CD14-positive monocyte (primary cell): ENCODE measurements around the gene MVB12B. TPM values are rescaled to one million over a fixed set of nuclear protein-coding genes. Genes with fewer than 3 reads are reported as not detected.
A peak's percentile ranks its signal among the peaks of the same experiment; 100 is the strongest.

Source experiments
- DNase-seq, 3 donors: peaks; one replicate each; pipeline ENCODE4 v3.0.0-alpha.2; 2011 to 2022
- H2AFZ ChIP-seq: 2 replicates; pipeline ENCODE4 v1.6.0; 2012; ENCODE audit warnings: mild to moderate bottlenecking, low read depth, low read length, inconsistent platforms; ENCODE audit not compliant: insufficient read depth, poor library complexity, severe bottlenecking
- H3K27ac ChIP-seq, 2 donors: 1 replicate in 1 of 2; 2 replicates in 1 of 2; pipeline ENCODE4 v1.5.1; 2012 to 2013; ENCODE audit warnings: low read length in 2 of 2, control low read depth in 1 of 2, inconsistent platforms in 1 of 2, low read depth in 1 of 2, mild to moderate bottlenecking in 1 of 2
- H3K27me3 ChIP-seq, 2 donors: one replicate each; pipeline versions ENCODE4 v1.6.0 to v1.6.1; 2011 to 2013; ENCODE audit warnings: low read length in 2 of 2; ENCODE audit not compliant: control insufficient read depth in 2 of 2, insufficient read depth in 2 of 2
- H3K36me3 ChIP-seq, 2 donors: replicated peaks in 1 of 2; 1 replicate in 1 of 2; 2 replicates in 1 of 2; pipeline versions ENCODE4 v1.5.1 to v1.6.1; 2012 to 2013; ENCODE audit warnings: low read length in 2 of 2, control low read depth in 1 of 2, inconsistent platforms in 1 of 2, mild to moderate bottlenecking in 1 of 2; ENCODE audit not compliant: insufficient read depth in 2 of 2, control insufficient read depth in 1 of 2
- H3K4me1 ChIP-seq, 2 donors: 1 replicate in 1 of 2; 2 replicates in 1 of 2; pipeline versions ENCODE4 v1.5.1 to v1.6.1; 2012 to 2013; ENCODE audit warnings: low read length in 2 of 2, control low read depth in 1 of 2, inconsistent platforms in 1 of 2, mild to moderate bottlenecking in 1 of 2, moderate library complexity in 1 of 2; ENCODE audit not compliant: insufficient read depth in 2 of 2, control insufficient read depth in 1 of 2
- H3K4me2 ChIP-seq: replicated peaks from 2 replicates; pipeline ENCODE3; 2012; ENCODE audit warnings: low read length, moderate library complexity, mild to moderate bottlenecking; ENCODE audit not compliant: poor library complexity, severe bottlenecking; ENCODE audit errors: extremely low read depth
- H3K4me3 ChIP-seq, 3 experiments: fragments of 200-600 bp in 1 of 3; sonication (generic) in 1 of 3; replicated peaks in 1 of 3; 1 replicate in 2 of 3; 2 replicates in 1 of 3; pipeline ENCODE4 v1.5.1; 2011 to 2013; ENCODE audit warnings: low read length in 3 of 3, mild to moderate bottlenecking in 3 of 3, control low read depth in 2 of 3, low read depth in 2 of 3, inconsistent platforms in 1 of 3, moderate library complexity in 1 of 3
- H3K79me2 ChIP-seq: 2 replicates; pipeline ENCODE4 v1.6.0; 2012; ENCODE audit warnings: mild to moderate bottlenecking, control low read depth, inconsistent platforms, low read length, moderate library complexity; ENCODE audit not compliant: insufficient read depth
- H3K9ac ChIP-seq: 2 replicates; pipeline ENCODE4 v1.6.0; 2017; ENCODE audit warnings: low read length, mild to moderate bottlenecking; ENCODE audit not compliant: insufficient read depth, poor library complexity, severe bottlenecking
- H3K9me3 ChIP-seq, 2 donors: replicated peaks in 1 of 2; 1 replicate in 1 of 2; 2 replicates in 1 of 2; pipeline versions ENCODE4 v1.5.1 to v1.6.1; 2012 to 2013; ENCODE audit warnings: low read length in 2 of 2, control low read depth in 1 of 2; ENCODE audit not compliant: control insufficient read depth in 1 of 2, insufficient read depth in 1 of 2
- H4K20me1 ChIP-seq: 2 replicates; pipeline ENCODE4 v1.6.0; 2012; ENCODE audit warnings: mild to moderate bottlenecking, low read length, control low read depth, moderate library complexity; ENCODE audit not compliant: insufficient read depth
- H3K27ac Mint-ChIP-seq, 7 donors: one replicate each; pipeline ENCODE4 v1.8.0; 2020; ENCODE audit warnings: mild to moderate bottlenecking in 7 of 7, mixed read lengths in 7 of 7, moderate library complexity in 6 of 7, inconsistent platforms in 2 of 7
- H3K27me3 Mint-ChIP-seq, 3 donors: one replicate each; pipeline ENCODE4 v1.8.0; 2021 to 2022; ENCODE audit warnings: low read depth in 3 of 3, mild to moderate bottlenecking in 3 of 3, mixed read lengths in 3 of 3, moderate library complexity in 3 of 3, inconsistent platforms in 1 of 3
- H3K36me3 Mint-ChIP-seq, 2 donors: one replicate each; pipeline ENCODE4 v1.8.0; 2020; ENCODE audit warnings: mixed read lengths in 2 of 2, inconsistent platforms in 1 of 2, mild to moderate bottlenecking in 1 of 2
- H3K4me1 Mint-ChIP-seq: one replicate; pipeline ENCODE4 v1.8.0; 2020; ENCODE audit warnings: mild to moderate bottlenecking, mixed read lengths
- H3K4me3 Mint-ChIP-seq, 2 donors: one replicate each; pipeline ENCODE4 v1.8.0; 2020; ENCODE audit warnings: mild to moderate bottlenecking in 2 of 2, mixed read lengths in 2 of 2, moderate library complexity in 1 of 2
- H3K9me3 Mint-ChIP-seq, 7 donors: one replicate each; pipeline ENCODE4 v1.8.0; 2020 to 2022; ENCODE audit warnings: mixed read lengths in 7 of 7, mild to moderate bottlenecking in 6 of 7, moderate library complexity in 6 of 7, inconsistent platforms in 2 of 7
- WGBS: methylation state at CpG from one replicate; pipeline ENCODE4 v1.1.5; 2013; ENCODE audit warnings: missing lambda C conversion rate; ENCODE audit not compliant: insufficient coverage; 5-methylcytosine and 5-hydroxymethylcytosine counted together
- intact Hi-C, 2 donors: fragments of 100-400 bp; cut with micrococcal nuclease; formaldehyde crosslinking; loops; one replicate each; pipeline versions ENCODE4 v1.15.0 to v1.15.1; 2023
- polyA plus RNA-seq, 3 donors: library from polyadenylated mRNA; depleted of rRNA in 1 of 3; unstranded in 2 of 3; stranded (reverse) in 1 of 3; fragments of 300-500 nt in 2 of 3; fragments of >200 nt in 1 of 3; fragmentation: Illumina TruSeq in 2 of 3; gene quantifications; 1 replicate in 2 of 3; 2 replicates in 1 of 3; pipeline ENCODE4 v1.2.3, GENCODE V29; 2012 to 2021
- TF ChIP-seq, protein P1 (sequence below): fragments of 200-600 bp; IDR thresholded peaks from one replicate; pipeline ENCODE4 v1.8.0; 2022; ENCODE audit warnings: antibody characterized with exemption, mild to moderate bottlenecking

MVB12B gene
- polyA plus RNA-seq, 3 donors: 2.8 to 8.1 (median 3.5) TPM

DNA sequence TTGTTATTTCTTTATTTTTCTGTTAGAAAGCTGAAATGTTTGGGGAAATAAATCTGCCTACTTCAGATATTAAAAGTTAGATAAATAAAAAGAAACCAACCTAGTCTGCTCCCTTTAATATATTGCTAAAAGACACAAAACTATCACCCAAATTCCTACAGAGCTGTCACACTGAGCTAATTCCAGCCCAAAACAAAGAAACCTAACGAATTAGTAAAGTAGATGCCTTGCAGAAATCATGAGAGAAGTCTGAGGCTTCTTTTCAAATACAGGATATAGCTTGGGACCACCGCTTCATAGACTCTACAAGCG is 164.9 kb downstream of the MVB12B start:
- Histone ChIP-seq H3K36me3 (peaks cover 0 to 7% of the 10 kb centered on the region in 2 donors), H3K4me3 (no peak overlapping the region), H2AFZ (no peak overlapping the region), H3K27me3 (no peaks in the 10 kb centered on the region), H3K4me1 (peaks cover 33% of the 10 kb centered on the region in 2 donors), H3K9ac (no peak overlapping the region), H3K4me2 (no peak overlapping the region), H3K27ac (no peak overlapping the region), H3K9me3 (no peaks in the 10 kb centered on the region), H4K20me1 (no peaks in the 10 kb centered on the region), H3K79me2 (no peaks in the 10 kb centered on the region)
- Mint-ChIP-seq H3K27me3 (no peaks in the 10 kb centered on the region), H3K9me3 (no peaks in the 10 kb centered on the region), H3K36me3 (peaks cover 16 to 35% of the 10 kb centered on the region in 2 donors), H3K4me3 (no peak overlapping the region), H3K4me1 (peaks cover 43% of the 10 kb centered on the region), H3K27ac (no peak overlapping the region)
- TF ChIP-seq, protein P1, sequence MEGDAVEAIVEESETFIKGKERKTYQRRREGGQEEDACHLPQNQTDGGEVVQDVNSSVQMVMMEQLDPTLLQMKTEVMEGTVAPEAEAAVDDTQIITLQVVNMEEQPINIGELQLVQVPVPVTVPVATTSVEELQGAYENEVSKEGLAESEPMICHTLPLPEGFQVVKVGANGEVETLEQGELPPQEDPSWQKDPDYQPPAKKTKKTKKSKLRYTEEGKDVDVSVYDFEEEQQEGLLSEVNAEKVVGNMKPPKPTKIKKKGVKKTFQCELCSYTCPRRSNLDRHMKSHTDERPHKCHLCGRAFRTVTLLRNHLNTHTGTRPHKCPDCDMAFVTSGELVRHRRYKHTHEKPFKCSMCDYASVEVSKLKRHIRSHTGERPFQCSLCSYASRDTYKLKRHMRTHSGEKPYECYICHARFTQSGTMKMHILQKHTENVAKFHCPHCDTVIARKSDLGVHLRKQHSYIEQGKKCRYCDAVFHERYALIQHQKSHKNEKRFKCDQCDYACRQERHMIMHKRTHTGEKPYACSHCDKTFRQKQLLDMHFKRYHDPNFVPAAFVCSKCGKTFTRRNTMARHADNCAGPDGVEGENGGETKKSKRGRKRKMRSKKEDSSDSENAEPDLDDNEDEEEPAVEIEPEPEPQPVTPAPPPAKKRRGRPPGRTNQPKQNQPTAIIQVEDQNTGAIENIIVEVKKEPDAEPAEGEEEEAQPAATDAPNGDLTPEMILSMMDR: peak; percentile 8
- no CpG with 5 or more reads among the region's 3 CpGs for WGBS
- intact Hi-C loops: loop anchor here (5.0 to 10.0 kb wide), 5 partner anchors 94 to 1087 kb away; no protein-coding TSS in a partner anchor
- no peak for DNase-seq

DNA sequence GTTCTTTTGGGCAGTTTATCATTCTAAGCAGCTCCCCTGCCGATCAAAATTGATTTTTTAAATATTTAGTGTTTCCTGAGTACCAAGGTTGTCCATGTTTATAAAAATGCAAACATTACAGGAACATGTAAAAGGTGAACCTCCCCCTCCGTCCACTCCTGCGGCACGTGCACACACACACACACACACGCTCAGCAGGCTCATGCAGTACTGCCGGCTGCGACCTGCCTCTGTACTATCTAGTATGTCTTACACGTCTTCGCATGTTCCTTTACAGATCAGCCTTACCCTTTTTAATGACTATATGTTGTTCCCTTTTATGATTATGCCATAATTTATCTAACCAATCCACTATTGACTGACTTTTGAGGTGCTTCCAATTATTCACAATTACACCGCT is 165.3 kb downstream of the MVB12B start:
- H3K4me2 ChIP-seq: no peak overlapping the region
- no peak overlapping the region for H3K27ac Mint-ChIP-seq
- H3K9ac ChIP-seq: no peak overlapping the region
- H3K36me3 Mint-ChIP-seq: peaks cover 15 to 35% of the 10 kb centered on the region in 2 donors
- no peaks in the 10 kb centered on the region for H3K9me3 ChIP-seq
- 85% methylated on average over 4 of the region's 10 CpGs for WGBS
- no peak for DNase-seq
- H3K27ac ChIP-seq: no peak overlapping the region
- no peaks in the 10 kb centered on the region for H3K9me3 Mint-ChIP-seq
- H2AFZ ChIP-seq: no peak overlapping the region
- peaks cover 47% of the 10 kb centered on the region for H3K4me1 Mint-ChIP-seq
- peaks cover 33 to 35% of the 10 kb centered on the region in 2 donors for H3K4me1 ChIP-seq
- H4K20me1 ChIP-seq: no peaks in the 10 kb centered on the region
- no peaks in the 10 kb centered on the region for H3K27me3 ChIP-seq
- no peak overlapping the region for H3K4me3 Mint-ChIP-seq
- H3K79me2 ChIP-seq: no peaks in the 10 kb centered on the region
- no peak overlapping the region for H3K4me3 ChIP-seq
- peaks cover 0 to 7% of the 10 kb centered on the region in 2 donors for H3K36me3 ChIP-seq
- intact Hi-C loops: loop anchor here (5.0 to 10.0 kb wide), 5 partner anchors 95 to 1087 kb away; no protein-coding TSS in a partner anchor
- TF ChIP-seq, protein P1: no peak
- H3K27me3 Mint-ChIP-seq: no peaks in the 10 kb centered on the region
